MM.1S (cell line): ENCODE measurements around the gene MATK.

Experiments used
- CTCF ChIP-seq: fragments of 300-600 bp; sonication (generic); IDR thresholded peaks from 2 replicates; pipeline ENCODE4 v1.5.1; 2016; ENCODE audit warnings: antibody characterized with exemption, low read length, mixed read lengths
- EZH2 ChIP-seq: fragments of 300-600 bp; sonication (generic); optimal IDR thresholded peaks from 2 replicates; pipeline ENCODE3; 2017; ENCODE audit warnings: low read depth, mild to moderate bottlenecking, antibody characterized with exemption, low read length, mixed read lengths
- EZH2phosphoT487 ChIP-seq: fragments of 300-600 bp; sonication (generic); IDR thresholded peaks from 2 replicates; pipeline ENCODE4 v1.6.1; 2018; ENCODE audit warnings: antibody characterized with exemption, low read length

GRCh38 chr19:3830621-3831589 lies 44.7 kb upstream of the MATK start:
- TF ChIP-seq CTCF (no peak), EZH2phosphoT487 (no peak), EZH2 (peak; percentile 77)
